ENCODE results near the gene VPS11. TPM values are rescaled to one million over a fixed set of nuclear protein-coding genes. Genes with fewer than 3 reads are reported as not detected.
"Not testable (repeated sequence)": the region's sequence is repeated elsewhere in the genome, so short reads cannot be mapped to it uniquely, and the experiment has no call there.

VPS11 gene
- polyA plus RNA-seq, 4 donors: 26.0 to 56.4 (median 40.9) TPM

DNA sequence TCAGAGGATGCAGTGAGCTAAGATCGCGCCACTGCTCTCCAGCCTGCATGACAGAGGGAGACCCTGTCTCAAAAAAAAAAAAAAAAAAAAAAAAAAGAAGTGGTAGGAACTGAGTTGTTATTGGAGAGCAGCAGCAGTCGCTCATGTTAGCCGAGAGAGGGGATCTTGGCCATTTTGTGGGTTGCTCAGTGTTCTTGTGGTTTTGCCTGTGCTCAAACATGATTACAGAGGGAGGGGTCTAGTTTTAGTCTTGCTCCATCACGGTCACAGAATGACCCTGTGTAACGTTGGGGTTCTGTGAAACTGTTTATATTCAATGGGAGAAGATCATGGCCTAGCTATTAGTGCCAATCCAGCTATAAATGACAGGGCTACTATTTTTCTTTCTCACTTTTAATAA is 32.1 kb downstream of the VPS11 start:
- DNase-seq (no peak), FAIRE-seq (no peak)
- peaks cover 0 to 24% (median 2%) of the 10 kb centered on the region in 3 donors for H3K36me3 ChIP-seq (ENCODE audit: control insufficient read depth in 3 of 3, insufficient read depth in 2 of 3, low read depth in 1 of 3, low read length in 3 of 3)
- WGBS, 3 donors: 67 to 72% (median 68%) methylated on average over 6 of the region's 6 CpGs
- peaks cover 2 to 27% (median 8%) of the 10 kb centered on the region in 3 donors for H3K4me1 ChIP-seq (ENCODE audit: control insufficient read depth in 3 of 3, insufficient read depth in 2 of 3, low read depth in 1 of 3, low read length in 2 of 3)
- H3K4me3 ChIP-seq (ENCODE audit: low read depth in 1 of 3, low read length in 3 of 3): no peak overlapping the region
- H3K27me3 ChIP-seq (ENCODE audit: control insufficient read depth in 3 of 3, insufficient read depth in 3 of 3, low read length in 3 of 3): no peaks in the 10 kb centered on the region
- H3K27ac ChIP-seq (ENCODE audit: low read depth in 1 of 3, low read length in 2 of 3): no peak overlapping the region
- H3K9me3 ChIP-seq (ENCODE audit: control insufficient read depth in 2 of 2, insufficient read depth in 1 of 2, low read depth in 1 of 2, low read length in 1 of 2): no peaks in the 10 kb centered on the region

DNA sequence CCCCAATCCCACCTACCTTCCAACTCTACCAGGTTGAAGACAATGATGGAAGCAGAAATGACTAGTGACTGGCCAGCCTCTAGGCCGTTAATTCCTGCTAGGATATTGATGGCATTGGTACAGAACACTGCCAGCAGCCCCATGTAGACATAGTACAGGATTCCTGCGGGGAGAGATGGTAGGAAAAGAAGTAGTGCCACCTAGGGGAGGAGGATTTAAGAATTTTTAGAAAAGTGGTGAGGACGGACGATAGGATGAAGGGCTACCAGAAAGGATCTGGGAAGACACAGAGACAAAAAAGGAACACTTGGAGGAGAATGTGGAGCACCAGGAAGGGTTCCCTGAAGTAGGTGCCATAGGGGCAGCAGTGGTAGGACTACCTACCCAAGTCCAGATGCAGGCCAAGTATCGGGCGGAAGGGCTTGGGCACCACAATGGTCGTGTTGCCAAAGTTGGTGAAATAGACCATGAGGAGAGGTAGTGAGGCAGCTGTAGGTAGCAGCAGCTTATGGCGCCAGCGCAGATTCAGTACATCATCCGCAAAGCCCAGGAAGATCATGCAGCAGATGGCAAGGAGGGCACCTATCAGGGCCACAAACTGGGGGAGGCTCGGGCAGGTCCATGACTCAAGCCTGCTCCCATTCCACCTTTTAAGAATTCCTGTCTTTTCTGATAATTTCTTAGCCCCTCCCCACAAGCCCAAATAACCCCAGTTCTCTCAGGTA is 32.8 kb downstream of the VPS11 start:
- FAIRE-seq (no peak), DNase-seq (peak; percentile 56 to 69)
- Histone ChIP-seq H3K27ac (ENCODE audit: low read depth in 1 of 3, low read length in 2 of 3) (no peak overlapping the region), H3K27me3 (ENCODE audit: control insufficient read depth in 3 of 3, insufficient read depth in 3 of 3, low read length in 3 of 3) (no peaks in the 10 kb centered on the region), H3K36me3 (ENCODE audit: control insufficient read depth in 3 of 3, insufficient read depth in 2 of 3, low read depth in 1 of 3, low read length in 3 of 3) (peaks cover 0 to 24% (median 2%) of the 10 kb centered on the region in 3 donors), H3K4me3 (ENCODE audit: low read depth in 1 of 3, low read length in 3 of 3) (peak overlapping the region in 2 of 3 donors; percentile 85 to 91), H3K4me1 (ENCODE audit: control insufficient read depth in 3 of 3, insufficient read depth in 2 of 3, low read depth in 1 of 3, low read length in 2 of 3) (peaks cover 2 to 27% (median 8%) of the 10 kb centered on the region in 3 donors), H3K9me3 (ENCODE audit: control insufficient read depth in 2 of 2, insufficient read depth in 1 of 2, low read depth in 1 of 2, low read length in 1 of 2) (no peaks in the 10 kb centered on the region)
- 27 to 43% (median 27%) methylated on average over 11 of the region's 11 CpGs for WGBS, 3 donors

DNA sequence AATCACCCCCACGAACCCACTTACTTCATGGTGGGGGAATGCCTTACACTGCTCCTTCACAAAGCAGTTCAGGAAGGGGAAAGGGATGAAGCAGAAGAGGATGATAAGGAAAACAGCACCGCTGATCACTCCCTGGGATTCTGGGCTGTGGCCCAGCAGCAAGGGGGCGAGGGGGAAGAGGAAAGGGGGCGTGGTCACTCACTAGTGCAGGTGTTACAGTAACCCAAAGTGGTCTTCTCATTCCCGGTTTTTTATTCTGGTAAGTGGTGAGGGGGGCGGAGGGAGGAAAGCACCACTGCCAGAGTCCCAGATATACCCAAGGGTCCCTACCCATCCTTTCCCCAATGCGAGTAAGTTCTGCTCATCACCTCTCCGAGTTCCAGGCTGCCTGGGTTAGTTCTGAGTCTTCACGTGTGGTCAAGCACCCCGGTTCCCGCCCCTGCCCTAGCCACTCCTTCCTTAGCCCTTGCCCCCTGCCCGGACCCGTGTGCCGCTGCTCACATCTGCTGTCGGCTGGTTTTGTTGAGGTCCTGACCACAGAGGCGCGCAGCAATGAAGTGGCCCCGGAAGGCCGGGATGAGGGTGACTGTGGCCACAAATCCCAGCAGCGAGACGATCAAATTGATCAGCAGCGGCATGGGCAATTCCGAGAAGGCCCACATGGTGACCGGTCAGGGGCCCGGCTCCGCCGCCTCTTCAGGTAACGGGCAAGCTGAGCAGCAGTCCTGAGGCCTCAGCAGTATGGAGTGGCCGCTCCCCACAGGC is 33.6 kb downstream of the VPS11 start:
- Histone ChIP-seq H3K36me3 (ENCODE audit: control insufficient read depth in 3 of 3, insufficient read depth in 2 of 3, low read depth in 1 of 3, low read length in 3 of 3) (peaks cover 0 to 23% (median 2%) of the 10 kb centered on the region in 3 donors), H3K4me3 (ENCODE audit: low read depth in 1 of 3, low read length in 3 of 3) (peak overlapping the region; percentile 58 to 91 (median 85)), H3K27me3 (ENCODE audit: control insufficient read depth in 3 of 3, insufficient read depth in 3 of 3, low read length in 3 of 3) (no peaks in the 10 kb centered on the region), H3K9me3 (ENCODE audit: control insufficient read depth in 2 of 2, insufficient read depth in 1 of 2, low read depth in 1 of 2, low read length in 1 of 2) (no peaks in the 10 kb centered on the region), H3K27ac (ENCODE audit: low read depth in 1 of 3, low read length in 2 of 3) (peak overlapping the region; percentile 91 to 99 (median 95)), H3K4me1 (ENCODE audit: control insufficient read depth in 3 of 3, insufficient read depth in 2 of 3, low read depth in 1 of 3, low read length in 2 of 3) (peaks cover 2 to 25% (median 9%) of the 10 kb centered on the region in 3 donors)
- FAIRE-seq (no peak), DNase-seq (no peak)
- 0 to 2% (median 1%) methylated on average over 29 of the region's 29 CpGs for WGBS, 3 donors

DNA sequence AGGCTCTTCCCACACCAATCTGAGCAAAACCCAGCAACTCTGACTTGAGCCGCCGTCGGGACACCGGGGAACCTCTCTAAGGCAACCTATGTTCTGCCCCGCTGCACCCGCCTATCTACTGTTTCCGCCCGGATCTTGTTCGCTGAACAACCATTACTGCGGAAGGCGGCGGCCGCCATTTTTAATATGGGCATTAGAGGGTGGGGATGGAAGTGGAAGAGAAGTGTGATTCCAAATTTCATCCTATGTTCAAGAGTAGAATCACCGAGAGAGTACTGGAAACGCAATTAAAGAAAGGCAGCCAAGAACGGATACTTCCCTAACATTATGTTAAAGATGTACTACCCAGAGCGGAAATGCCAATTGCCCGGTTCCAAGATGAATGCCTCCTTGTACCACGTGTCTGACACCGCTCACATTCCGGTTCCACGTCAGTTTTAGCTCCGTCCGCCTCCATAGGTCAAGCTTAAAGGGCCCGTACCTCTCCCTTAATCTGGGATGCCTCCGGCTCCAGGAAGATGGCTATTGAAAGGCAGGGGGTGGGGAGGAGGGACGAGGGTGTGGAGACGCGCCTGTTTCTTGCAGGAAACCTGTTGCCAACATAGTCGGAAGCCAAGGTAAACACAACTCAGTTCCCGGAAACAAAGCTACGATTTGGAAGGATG is 34.3 kb downstream of the VPS11 start, which contains the start of gene DPAGT1:
Gene DPAGT1 (minus strand): TSS at position 95 of the 665 bp plus-strand sequence. CDS start 198 bp downstream, outside the sequence.
- peak within 1 kb of the TSS; percentile 58 to 91 (median 85) for H3K4me3 ChIP-seq (ENCODE audit: low read depth in 1 of 3, low read length in 3 of 3)
- 0% methylated on average over 32 of the region's 32 CpGs for WGBS, 3 donors
- DNase-seq: peak; percentile 96 to 97
- peaks cover 0 to 16% (median 2%) of the 10 kb centered on the region in 3 donors for H3K36me3 ChIP-seq (ENCODE audit: control insufficient read depth in 3 of 3, insufficient read depth in 2 of 3, low read depth in 1 of 3, low read length in 3 of 3)
- H3K27ac ChIP-seq (ENCODE audit: low read depth in 1 of 3, low read length in 2 of 3): peak within 1 kb of the TSS; percentile 91 to 99 (median 95)
- H3K9me3 ChIP-seq (ENCODE audit: control insufficient read depth in 2 of 2, insufficient read depth in 1 of 2, low read depth in 1 of 2, low read length in 1 of 2): no peaks in the 10 kb centered on the region
- no peaks in the 10 kb centered on the region for H3K27me3 ChIP-seq (ENCODE audit: control insufficient read depth in 3 of 3, insufficient read depth in 3 of 3, low read length in 3 of 3)
- H3K4me1 ChIP-seq (ENCODE audit: control insufficient read depth in 3 of 3, insufficient read depth in 2 of 3, low read depth in 1 of 3, low read length in 2 of 3): peaks cover 7 to 32% (median 12%) of the 10 kb centered on the region in 3 donors
- FAIRE-seq: no peak

DNA sequence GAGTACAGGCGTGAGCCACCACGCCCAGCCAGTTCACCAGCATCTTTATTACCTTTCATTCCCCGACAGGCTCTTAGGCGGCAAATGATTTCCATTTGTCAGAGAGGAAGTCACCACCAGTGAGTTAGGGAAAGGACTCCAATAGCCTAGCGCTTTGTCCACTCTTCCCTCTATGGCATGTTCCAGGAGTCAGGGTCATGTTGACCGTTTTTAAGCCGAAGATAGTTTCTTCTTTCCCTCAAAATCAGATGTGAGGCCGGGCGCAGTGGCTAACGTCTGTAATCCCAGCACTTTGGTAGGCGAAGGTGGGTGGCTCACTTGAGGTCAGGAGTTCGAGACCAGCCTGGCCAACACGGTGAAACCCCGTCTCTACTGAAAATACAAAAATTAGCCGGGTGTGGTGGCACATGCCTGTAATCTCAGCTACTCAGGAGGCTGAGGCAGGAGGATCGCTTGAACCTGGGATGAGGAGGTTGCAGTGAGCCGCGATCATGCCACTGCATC is 35.6 kb downstream of the VPS11 start:
- DNase-seq; H3K36me3 ChIP-seq (ENCODE audit: control insufficient read depth in 3 of 3, insufficient read depth in 2 of 3, low read depth in 1 of 3, low read length in 3 of 3); H3K9me3 ChIP-seq (ENCODE audit: control insufficient read depth in 2 of 2, insufficient read depth in 1 of 2, low read depth in 1 of 2, low read length in 1 of 2); FAIRE-seq; H3K27me3 ChIP-seq (ENCODE audit: control insufficient read depth in 3 of 3, insufficient read depth in 3 of 3, low read length in 3 of 3): not testable (repeated sequence)
- 69 to 82% (median 76%) methylated on average over 18 of the region's 18 CpGs for whole genome bisulfite sequencing, 3 donors
- Histone ChIP-seq H3K4me3 (ENCODE audit: low read depth in 1 of 3, low read length in 3 of 3) (peak overlapping the region in 1 of 3 donors; percentile 91), H3K27ac (ENCODE audit: low read depth in 1 of 3, low read length in 2 of 3) (peak overlapping the region; percentile 46 to 99 (median 95)), H3K4me1 (ENCODE audit: control insufficient read depth in 3 of 3, insufficient read depth in 2 of 3, low read depth in 1 of 3, low read length in 2 of 3) (peaks cover 7 to 34% (median 12%) of the 10 kb centered on the region in 3 donors)

DNA sequence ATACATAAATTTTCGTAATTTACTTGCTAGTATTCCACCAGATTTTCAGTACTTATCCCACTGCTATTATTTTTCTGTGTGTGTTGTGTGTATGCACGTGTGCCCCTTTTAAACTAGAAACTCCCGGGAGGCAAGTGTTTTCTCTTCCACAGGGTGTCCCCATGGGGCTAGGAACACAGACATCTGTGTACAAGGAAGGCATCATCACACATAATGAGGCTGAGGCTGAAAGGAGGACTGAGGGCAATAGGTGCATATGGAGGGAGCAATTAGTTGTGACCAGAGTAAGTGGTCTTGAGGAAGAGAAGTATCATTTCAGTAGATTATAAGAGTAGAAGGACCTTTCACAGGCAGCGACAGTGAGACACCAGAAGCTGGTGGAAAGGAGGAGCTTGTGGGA is 36.2 kb downstream of the VPS11 start:
- H3K9me3 ChIP-seq (ENCODE audit: control insufficient read depth in 2 of 2, insufficient read depth in 1 of 2, low read depth in 1 of 2, low read length in 1 of 2): no peaks in the 10 kb centered on the region
- peak overlapping the region in 1 of 3 donors; percentile 14 for H3K27ac ChIP-seq (ENCODE audit: low read depth in 1 of 3, low read length in 2 of 3)
- no peaks in the 10 kb centered on the region for H3K27me3 ChIP-seq (ENCODE audit: control insufficient read depth in 3 of 3, insufficient read depth in 3 of 3, low read length in 3 of 3)
- no peak for FAIRE-seq
- H3K4me3 ChIP-seq (ENCODE audit: low read depth in 1 of 3, low read length in 3 of 3): no peak overlapping the region
- H3K36me3 ChIP-seq (ENCODE audit: control insufficient read depth in 3 of 3, insufficient read depth in 2 of 3, low read depth in 1 of 3, low read length in 3 of 3): peaks cover 0 to 3% (median 0%) of the 10 kb centered on the region in 3 donors
- DNase-seq: no peak
- H3K4me1 ChIP-seq (ENCODE audit: control insufficient read depth in 3 of 3, insufficient read depth in 2 of 3, low read depth in 1 of 3, low read length in 2 of 3): peaks cover 7 to 40% (median 14%) of the 10 kb centered on the region in 3 donors
- 55 to 60% (median 56%) methylated on average over 4 of the region's 4 CpGs for WGBS, 3 donors

DNA sequence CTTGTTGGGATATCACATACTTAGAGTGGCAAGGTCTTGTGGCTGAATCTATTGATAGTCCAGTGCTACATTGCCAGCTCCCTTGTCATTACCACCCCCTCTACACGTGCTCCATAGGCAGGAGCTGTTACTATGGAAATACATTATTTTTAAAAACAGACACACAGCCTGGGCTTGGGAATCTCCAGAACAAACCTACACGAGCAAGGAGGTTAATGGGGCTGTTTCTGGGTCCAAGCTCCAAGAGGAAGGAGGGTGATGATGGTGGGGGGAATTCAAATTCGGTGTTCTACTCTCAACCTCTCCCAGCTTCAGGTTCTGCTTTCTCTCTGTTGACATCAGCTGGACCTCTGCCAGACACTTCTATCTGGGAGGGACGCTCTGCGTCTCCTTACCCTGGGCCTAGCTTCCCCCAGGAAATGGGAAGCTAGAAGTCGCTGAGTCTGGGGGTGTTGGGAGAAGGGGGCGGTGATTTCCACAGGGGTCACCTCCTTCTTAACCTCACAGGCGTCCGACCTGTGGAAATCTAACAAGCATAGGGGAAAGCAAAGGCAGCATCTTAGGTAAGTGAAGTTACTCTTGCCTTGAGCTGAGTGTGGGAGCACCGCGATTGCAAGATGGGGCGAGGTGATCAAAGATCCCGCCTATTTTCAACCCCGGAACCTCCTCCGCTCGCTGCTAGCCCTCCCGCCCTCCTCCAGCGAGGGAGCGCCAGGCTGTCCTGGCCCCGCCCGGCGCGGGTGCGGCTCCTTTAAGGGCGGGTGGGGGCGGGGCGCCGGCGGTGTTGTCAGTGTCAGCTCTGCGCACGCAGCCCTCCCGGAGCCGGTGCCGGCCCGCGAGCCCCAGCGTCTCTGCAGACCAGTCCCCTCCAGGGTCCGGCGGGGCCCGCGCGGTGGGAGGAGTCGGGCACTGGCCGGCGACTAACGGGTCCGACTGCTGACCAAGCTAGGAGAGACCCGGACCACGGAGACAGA is 39.2 kb downstream of the VPS11 start, which contains the start of gene C2CD2L:
Gene C2CD2L (plus strand): TSS at position 781 of the 974 bp plus-strand sequence. CDS start 398 bp downstream, outside the sequence.
- 1 to 2% (median 2%) methylated on average over 44 to 49 of the region's 49 CpGs for WGBS, 3 donors
- H3K27me3 ChIP-seq (ENCODE audit: control insufficient read depth in 3 of 3, insufficient read depth in 3 of 3, low read length in 3 of 3): no peaks in the 10 kb centered on the region
- FAIRE-seq (no peak), DNase-seq (peak; percentile 96)
- peak within 1 kb of the TSS; percentile 81 to 98 (median 81) for H3K4me3 ChIP-seq (ENCODE audit: low read depth in 1 of 3, low read length in 3 of 3)
- H3K9me3 ChIP-seq (ENCODE audit: control insufficient read depth in 2 of 2, insufficient read depth in 1 of 2, low read depth in 1 of 2, low read length in 1 of 2): no peaks in the 10 kb centered on the region
- H3K36me3 ChIP-seq (ENCODE audit: control insufficient read depth in 3 of 3, insufficient read depth in 2 of 3, low read depth in 1 of 3, low read length in 3 of 3): peaks cover 11 to 27% (median 11%) of the 10 kb centered on the region in 3 donors
- H3K4me1 ChIP-seq (ENCODE audit: control insufficient read depth in 3 of 3, insufficient read depth in 2 of 3, low read depth in 1 of 3, low read length in 2 of 3): peaks cover 8 to 38% (median 12%) of the 10 kb centered on the region in 3 donors
- peak within 1 kb of the TSS; percentile 85 to 88 (median 85) for H3K27ac ChIP-seq (ENCODE audit: low read depth in 1 of 3, low read length in 2 of 3)
